Frontal cortex (tissue), 4 donors: ENCODE data around the gene C9orf78. TPM values are rescaled to one million over a fixed set of nuclear protein-coding genes. Genes with fewer than 3 reads are reported as not detected.

Experiments used
- DNase-seq, 2 donors: peaks; one replicate each; pipeline ENCODE4 v3.0.0; 2012; ENCODE audit warnings: low spot score in 2 of 2
- FAIRE-seq: peaks from 2 replicates; lab custom pipeline; 2012; peaks lifted over from hg19 to GRCh38; lab: Jason Lieb, UNC
- small RNA-seq: library from RNA; depleted of rRNA; stranded (forward); fragments of <200 nt; gene quantifications from one replicate; pipeline ENCODE3, GENCODE V24; 2014
- total RNA-seq: library from RNA; depleted of rRNA; stranded (reverse); fragments of >200 nt; gene quantifications from one replicate; pipeline ENCODE4 v1.2.3, GENCODE V29; 2014
- donor health status: control.
- donor health status: control.
- donor health status: control.

Gene C9orf78
- total RNA-seq, 1 donor from 2014 or later = 53.8 TPM

DNA sequence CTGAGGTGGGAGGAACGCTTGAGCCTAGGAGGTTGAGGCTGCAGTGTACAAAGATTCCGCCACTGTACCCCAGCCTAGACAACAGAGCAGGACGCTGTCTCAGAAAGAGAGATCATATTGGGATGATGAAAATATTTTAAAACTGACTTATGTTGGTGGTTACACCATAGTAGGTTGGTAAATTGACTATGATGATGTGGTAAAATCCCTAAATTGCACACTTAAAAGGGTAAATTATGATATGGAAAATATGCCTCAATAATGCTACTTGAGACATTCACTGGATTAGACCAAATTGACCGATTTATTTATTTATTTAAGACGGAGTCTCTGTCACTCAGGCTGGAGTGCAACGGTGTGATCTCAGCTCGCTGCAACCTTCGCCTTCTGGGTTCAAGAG, 53.9 kb downstream of the C9orf78 start:
- no peak for FAIRE-seq
- no peak for DNase-seq

DNA sequence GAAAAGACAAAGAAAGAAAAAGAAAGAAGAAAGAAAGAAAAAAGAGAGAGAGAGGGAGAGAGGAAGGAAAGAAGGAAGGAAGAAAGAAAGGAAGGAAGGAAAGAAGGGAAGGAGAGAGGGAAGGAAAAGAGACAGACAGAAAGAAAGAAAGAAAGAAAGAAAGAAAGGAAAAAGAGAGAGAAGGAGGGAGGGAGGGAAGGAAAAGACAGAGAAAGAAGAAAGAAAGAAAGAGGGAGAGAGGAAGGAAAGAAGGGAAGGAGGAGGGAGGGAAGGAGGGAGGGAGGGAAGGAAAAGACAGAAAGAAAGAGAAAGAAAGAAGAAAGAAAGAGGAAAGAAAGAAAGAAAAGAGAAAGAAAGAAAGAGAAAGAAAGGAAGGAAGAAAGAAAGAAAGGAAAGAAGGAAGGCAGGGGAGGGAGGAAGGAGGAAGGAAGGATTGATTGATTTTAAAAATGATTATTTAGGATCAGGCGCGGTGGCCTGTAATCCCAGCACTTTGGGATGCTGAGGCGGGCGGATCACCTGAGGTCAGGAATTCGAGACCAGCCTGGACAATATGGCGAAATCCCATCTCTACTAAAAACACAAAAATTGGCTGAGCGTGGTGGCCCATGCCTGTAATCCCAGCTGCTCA, 55.4 kb downstream of the C9orf78 start:
- DNase-seq (no peak), FAIRE-seq (no peak)

DNA sequence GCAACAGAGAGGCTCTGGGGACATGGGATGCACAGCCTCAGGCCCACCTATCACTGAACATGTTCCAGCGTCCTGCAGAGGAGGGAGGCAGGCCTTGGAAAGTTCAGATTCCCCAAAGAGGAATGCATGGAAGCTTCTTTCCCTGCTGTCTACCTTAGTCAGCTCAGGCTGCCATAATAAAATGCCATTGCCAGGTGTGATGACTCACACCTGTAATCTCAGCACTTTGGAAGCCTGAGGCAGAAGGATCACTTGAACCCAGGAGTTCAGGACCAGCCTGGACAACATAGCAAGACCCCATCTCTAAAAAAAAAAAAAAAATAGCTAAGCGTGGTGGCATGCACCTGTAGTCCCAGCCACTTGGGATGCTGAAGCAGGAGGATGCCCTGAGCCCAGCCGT, 56.6 kb downstream of the C9orf78 start:
- FAIRE-seq (no peak), DNase-seq (no peak)

DNA sequence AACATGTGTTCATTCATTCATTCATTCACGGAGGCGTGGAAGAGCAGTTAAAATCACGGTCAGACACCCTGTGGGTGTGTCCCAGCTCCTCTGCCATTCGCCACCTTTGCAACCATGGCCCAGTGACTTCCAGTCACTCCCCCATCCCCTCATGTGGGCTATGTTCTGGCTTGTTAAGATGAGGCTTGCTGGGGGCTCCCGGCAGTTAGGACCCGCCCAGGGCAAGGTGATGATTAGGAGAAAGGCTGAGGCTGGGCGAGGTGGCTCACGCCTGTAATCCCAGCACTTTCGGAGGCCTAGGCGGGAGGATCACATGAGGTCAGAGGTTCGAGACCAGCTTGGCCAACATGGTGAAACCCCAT, 57.3 kb downstream of the C9orf78 start:
- DNase-seq = no peak
- no peak for FAIRE-seq

Small RNA genes within 50 kb of the gene (small RNA-seq; reads per million reads assigned to genes)
- 0.08 reads per million for gene MIR6855

Other genes with a start within 250 kb of the C9orf78 start
- gene C9orf50, start 214.2 kb downstream of the C9orf78 start, total RNA-seq = not detected
- 11.4 TPM for gene NTMT1, start 209.1 kb downstream of the C9orf78 start, total RNA-seq
- 10.6 TPM for gene ASB6, start 193.1 kb downstream of the C9orf78 start, total RNA-seq
- not detected for gene PRRX2, start 169.6 kb downstream of the C9orf78 start, total RNA-seq
- 3.7 TPM for gene PTGES, start 82.2 kb downstream of the C9orf78 start, total RNA-seq
- gene TOR1B, start 32.1 kb downstream of the C9orf78 start, total RNA-seq = 38.3 TPM
- 21.6 TPM for gene TOR1A, start 11.1 kb downstream of the C9orf78 start, total RNA-seq
- gene USP20, start 183 bp upstream of the C9orf78 start, total RNA-seq = 11.8 TPM
- 49.7 TPM for gene FNBP1, start 207.9 kb upstream of the C9orf78 start, total RNA-seq
- gene GPR107, start 218.6 kb upstream of the C9orf78 start, total RNA-seq = 21.2 TPM